Heart left ventricle (tissue), 13 donors: ENCODE measurements around the gene MICAL3.

Experiments
- POLR2A ChIP-seq, 2 donors: fragments of 450-650 bp; IDR thresholded peaks; one replicate each; pipeline ENCODE4 v1.6.1; 2017; ENCODE audit warnings: antibody characterized with exemption in 2 of 2, mild to moderate bottlenecking in 2 of 2, moderate library complexity in 2 of 2
- TF ChIP-seq, protein P1 (sequence below), 12 donors: fragments of 200-600 bp; sonication (generic) in 4 of 12; IDR thresholded peaks; one replicate each; pipeline versions ENCODE4 v1.5.0 to v1.8.0; 2018 to 2022; ENCODE audit warnings: antibody characterized with exemption in 12 of 12, mild to moderate bottlenecking in 5 of 12
- donor health status: ischemic (EF 13 %, LVEDD 7.1; RV severe dilation, severe dysfunction).
- donor health status: DM: no; HTN: yes; CAD: no.
- donor health status: DM: no; HTN: no; CAD: no.
- donor health status: ischemic (EF 25% LVEDD 6.9; RV normal size, moderate dysfunction).
- donor health status: ischemic (EF 25% LVEDD 5.7; RV mildly dilated, moderate dysfunction).
- donor health status: ischemic (EF 35%, LVEDD 5.7; RV mildly dilated, moderate dysfunction).
- donor health status: nonischemic (EF 11% LVEDD 7.7; RV severe dilation, severe dysfunction).
- donor health status: DM: yes; HTN: yes; CAD: no.
- donor health status: PGD.
- donor health status: ischemic (EF 29% LVEDD 5.4; RV normal size, mild dysfunction).
- donor health status: nonischemic (EF 23%, LVEDD 6.1; RV moderate dilation, normal function).

DNA sequence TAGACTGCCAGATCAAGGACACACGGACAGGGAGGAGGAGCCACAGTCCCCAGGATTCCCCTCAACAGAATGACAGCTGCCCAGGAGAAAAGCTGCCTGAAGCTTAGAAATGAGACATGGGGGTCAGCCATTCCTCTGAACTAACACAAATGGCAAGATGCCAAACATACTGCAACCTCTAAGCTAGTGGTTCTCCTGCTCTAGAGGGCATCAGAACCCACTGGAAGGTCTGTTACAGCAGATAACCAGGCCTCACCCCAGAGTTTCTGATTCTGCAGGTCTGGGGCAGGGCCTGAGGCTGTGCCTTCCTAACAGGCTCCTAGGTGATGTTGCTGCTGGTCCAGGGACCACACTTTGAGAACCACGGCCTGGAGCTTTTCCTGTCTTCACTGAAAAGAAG lies 221.5 kb downstream of the MICAL3 start:
- TF ChIP-seq POLR2A (IDR thresholded peaks at IDR 0.05) = no peak
- TF ChIP-seq, protein P1, sequence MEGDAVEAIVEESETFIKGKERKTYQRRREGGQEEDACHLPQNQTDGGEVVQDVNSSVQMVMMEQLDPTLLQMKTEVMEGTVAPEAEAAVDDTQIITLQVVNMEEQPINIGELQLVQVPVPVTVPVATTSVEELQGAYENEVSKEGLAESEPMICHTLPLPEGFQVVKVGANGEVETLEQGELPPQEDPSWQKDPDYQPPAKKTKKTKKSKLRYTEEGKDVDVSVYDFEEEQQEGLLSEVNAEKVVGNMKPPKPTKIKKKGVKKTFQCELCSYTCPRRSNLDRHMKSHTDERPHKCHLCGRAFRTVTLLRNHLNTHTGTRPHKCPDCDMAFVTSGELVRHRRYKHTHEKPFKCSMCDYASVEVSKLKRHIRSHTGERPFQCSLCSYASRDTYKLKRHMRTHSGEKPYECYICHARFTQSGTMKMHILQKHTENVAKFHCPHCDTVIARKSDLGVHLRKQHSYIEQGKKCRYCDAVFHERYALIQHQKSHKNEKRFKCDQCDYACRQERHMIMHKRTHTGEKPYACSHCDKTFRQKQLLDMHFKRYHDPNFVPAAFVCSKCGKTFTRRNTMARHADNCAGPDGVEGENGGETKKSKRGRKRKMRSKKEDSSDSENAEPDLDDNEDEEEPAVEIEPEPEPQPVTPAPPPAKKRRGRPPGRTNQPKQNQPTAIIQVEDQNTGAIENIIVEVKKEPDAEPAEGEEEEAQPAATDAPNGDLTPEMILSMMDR (IDR thresholded peaks at IDR 0.05) = no peak
